ENCODE results near the gene GEMIN8.

DNA sequence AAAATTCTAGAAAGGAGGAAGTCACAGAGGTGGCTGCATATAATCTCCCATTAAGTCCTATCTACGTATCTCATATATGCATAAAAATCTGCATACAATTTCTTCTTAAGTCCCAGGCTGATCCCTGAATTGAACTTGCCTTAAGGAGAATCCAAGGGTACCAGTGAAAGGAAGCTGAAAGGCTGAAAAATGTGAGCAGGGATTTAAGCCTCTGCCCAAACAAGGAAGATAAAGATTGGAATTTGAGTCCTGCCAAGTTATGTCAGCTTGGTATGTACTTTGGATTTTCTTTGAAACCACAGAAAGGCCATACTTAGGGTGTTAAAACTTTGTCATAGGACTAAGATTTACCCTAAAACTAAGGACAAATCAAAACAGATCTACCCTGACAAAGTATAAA, 26.5 kb upstream of the GEMIN8 start:
- TF ChIP-seq, protein P1, sequence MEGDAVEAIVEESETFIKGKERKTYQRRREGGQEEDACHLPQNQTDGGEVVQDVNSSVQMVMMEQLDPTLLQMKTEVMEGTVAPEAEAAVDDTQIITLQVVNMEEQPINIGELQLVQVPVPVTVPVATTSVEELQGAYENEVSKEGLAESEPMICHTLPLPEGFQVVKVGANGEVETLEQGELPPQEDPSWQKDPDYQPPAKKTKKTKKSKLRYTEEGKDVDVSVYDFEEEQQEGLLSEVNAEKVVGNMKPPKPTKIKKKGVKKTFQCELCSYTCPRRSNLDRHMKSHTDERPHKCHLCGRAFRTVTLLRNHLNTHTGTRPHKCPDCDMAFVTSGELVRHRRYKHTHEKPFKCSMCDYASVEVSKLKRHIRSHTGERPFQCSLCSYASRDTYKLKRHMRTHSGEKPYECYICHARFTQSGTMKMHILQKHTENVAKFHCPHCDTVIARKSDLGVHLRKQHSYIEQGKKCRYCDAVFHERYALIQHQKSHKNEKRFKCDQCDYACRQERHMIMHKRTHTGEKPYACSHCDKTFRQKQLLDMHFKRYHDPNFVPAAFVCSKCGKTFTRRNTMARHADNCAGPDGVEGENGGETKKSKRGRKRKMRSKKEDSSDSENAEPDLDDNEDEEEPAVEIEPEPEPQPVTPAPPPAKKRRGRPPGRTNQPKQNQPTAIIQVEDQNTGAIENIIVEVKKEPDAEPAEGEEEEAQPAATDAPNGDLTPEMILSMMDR (IDR thresholded peaks at IDR 0.05): no peak
- TF ChIP-seq POLR2AphosphoS5 (IDR thresholded peaks at IDR 0.05): no peak

All from prostate gland (tissue), 2 donors.